Activated CD8-positive, alpha-beta T cell treated with anti-CD3 and anti-CD28 coated beads for 36 hours (primary cell): ENCODE measurements around the gene ITGA2B. TPM values are rescaled to one million over a fixed set of nuclear protein-coding genes. Genes with fewer than 3 reads are reported as not detected.

Experiments used
- ATAC-seq: fragments of 200-7000 bp; cut with Tn5 transposase; one replicate; pipeline ENCODE4 v1.10.0; 2021; ENCODE audit warnings: mild to moderate bottlenecking, moderate library complexity
- CTCF ChIA-PET: fragments of 350-600 bp; sonication (Branson Sonifier 250); formaldehyde crosslinking; loops from one replicate; lab custom pipeline; 2021; ENCODE audit warnings: antibody characterized with exemption; lab: Charles Lee
- POLR2A ChIA-PET: fragments of 350-600 bp; sonication (Branson Sonifier 250); formaldehyde crosslinking; loops from one replicate; lab custom pipeline; 2021; ENCODE audit warnings: antibody characterized with exemption; lab: Charles Lee
- DNase-seq: peaks from one replicate; pipeline ENCODE4 v3.0.0-alpha.2; 2020
- H3K27ac Mint-ChIP-seq: one replicate; pipeline ENCODE4 v1.8.0; 2021; ENCODE audit warnings: mild to moderate bottlenecking, mixed read lengths
- H3K27me3 Mint-ChIP-seq: one replicate; pipeline ENCODE4 v1.8.0; 2021; ENCODE audit warnings: mixed read lengths
- H3K36me3 Mint-ChIP-seq: one replicate; pipeline ENCODE4 v1.8.0; 2021; ENCODE audit warnings: low read depth, mixed read lengths
- H3K4me1 Mint-ChIP-seq: one replicate; pipeline ENCODE4 v1.8.0; 2021; ENCODE audit warnings: low read depth, mixed read lengths
- H3K4me3 Mint-ChIP-seq: one replicate; pipeline ENCODE4 v1.8.0; 2021; ENCODE audit warnings: mild to moderate bottlenecking, moderate library complexity, mixed read lengths
- H3K9me3 Mint-ChIP-seq: one replicate; pipeline ENCODE4 v1.8.0; 2021; ENCODE audit warnings: mixed read lengths
- intact Hi-C: fragments of 100-400 bp; cut with micrococcal nuclease; formaldehyde crosslinking; loops from one replicate; pipeline ENCODE4 v1.10.0; 2022
- total RNA-seq, 2 experiments: library from RNA; stranded (reverse); gene quantifications; one replicate each; pipeline ENCODE4 v1.2.3, GENCODE V29; 2021
- TF ChIP-seq, protein P1 (sequence below): fragments of 200-600 bp; IDR thresholded peaks from one replicate; pipeline ENCODE4 v1.8.0; 2022; ENCODE audit warnings: antibody characterized with exemption, mild to moderate bottlenecking

ITGA2B gene
- total RNA-seq, 2 experiments from 2014 or later: 1.1 to 1.7 TPM

DNA sequence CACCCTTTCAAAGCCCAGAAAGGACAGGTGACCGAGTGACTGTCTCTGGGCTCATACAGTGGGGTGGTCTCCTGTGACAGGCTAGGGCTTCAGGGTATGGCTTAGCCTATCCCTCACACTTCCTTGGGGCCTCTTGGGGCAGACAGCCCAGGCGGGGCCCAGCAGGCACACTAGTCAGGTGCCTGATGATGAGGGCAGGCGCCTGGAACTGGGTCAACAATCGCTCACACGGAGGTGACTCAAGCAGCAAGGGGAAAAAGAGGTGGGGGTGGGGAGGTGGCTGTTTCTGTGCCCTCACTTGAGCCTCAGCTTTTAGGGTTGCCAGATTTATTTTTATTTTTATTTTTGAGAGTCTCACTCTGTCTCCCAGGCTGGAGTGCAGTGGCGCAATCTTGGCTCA is 50.7 kb downstream of the ITGA2B start:
- H3K27ac Mint-ChIP-seq: no peak overlapping the region
- ChIA-PET POLR2A (interaction anchor here (0.7 kb wide), 1 partner anchor 127 kb away, joined by 3 read pairs; no protein-coding TSS in a partner anchor), CTCF (interaction anchor here (0.6 to 1.3 kb wide), 4 partner anchors 10 to 68 kb away, joined by 3 to 4 read pairs (median 3); no protein-coding TSS in a partner anchor)
- ATAC-seq: peak; percentile 75
- TF ChIP-seq, protein P1, sequence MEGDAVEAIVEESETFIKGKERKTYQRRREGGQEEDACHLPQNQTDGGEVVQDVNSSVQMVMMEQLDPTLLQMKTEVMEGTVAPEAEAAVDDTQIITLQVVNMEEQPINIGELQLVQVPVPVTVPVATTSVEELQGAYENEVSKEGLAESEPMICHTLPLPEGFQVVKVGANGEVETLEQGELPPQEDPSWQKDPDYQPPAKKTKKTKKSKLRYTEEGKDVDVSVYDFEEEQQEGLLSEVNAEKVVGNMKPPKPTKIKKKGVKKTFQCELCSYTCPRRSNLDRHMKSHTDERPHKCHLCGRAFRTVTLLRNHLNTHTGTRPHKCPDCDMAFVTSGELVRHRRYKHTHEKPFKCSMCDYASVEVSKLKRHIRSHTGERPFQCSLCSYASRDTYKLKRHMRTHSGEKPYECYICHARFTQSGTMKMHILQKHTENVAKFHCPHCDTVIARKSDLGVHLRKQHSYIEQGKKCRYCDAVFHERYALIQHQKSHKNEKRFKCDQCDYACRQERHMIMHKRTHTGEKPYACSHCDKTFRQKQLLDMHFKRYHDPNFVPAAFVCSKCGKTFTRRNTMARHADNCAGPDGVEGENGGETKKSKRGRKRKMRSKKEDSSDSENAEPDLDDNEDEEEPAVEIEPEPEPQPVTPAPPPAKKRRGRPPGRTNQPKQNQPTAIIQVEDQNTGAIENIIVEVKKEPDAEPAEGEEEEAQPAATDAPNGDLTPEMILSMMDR: no peak
- peak; percentile 39 for DNase-seq
- no peaks in the 10 kb centered on the region for H3K9me3 Mint-ChIP-seq
- intact Hi-C loops: no loop called here
- H3K27me3 Mint-ChIP-seq: no peaks in the 10 kb centered on the region
- no peaks in the 10 kb centered on the region for H3K4me1 Mint-ChIP-seq
- H3K4me3 Mint-ChIP-seq: no peak overlapping the region
- H3K36me3 Mint-ChIP-seq: no peaks in the 10 kb centered on the region

DNA sequence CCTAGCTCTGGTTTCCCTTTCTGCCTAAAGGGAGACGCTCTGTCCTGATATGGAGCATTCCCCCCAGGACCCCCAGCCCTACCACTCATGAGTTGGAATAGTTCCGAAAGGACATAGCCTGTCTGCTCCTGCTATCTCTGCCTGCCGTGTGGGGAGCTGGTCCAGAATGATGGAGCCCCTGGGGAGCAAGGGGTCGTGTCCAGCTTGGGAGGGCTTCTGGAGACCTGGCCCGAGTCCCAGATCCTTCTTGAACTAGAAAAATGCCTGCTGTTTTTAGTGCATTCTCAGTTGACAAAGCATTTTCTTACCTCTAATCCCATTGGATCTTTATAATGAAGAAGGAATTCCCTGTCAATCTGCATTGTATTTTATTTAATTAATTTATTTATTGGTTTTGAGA is 53.5 kb downstream of the ITGA2B start:
- POLR2A ChIA-PET: no interaction called here

DNA sequence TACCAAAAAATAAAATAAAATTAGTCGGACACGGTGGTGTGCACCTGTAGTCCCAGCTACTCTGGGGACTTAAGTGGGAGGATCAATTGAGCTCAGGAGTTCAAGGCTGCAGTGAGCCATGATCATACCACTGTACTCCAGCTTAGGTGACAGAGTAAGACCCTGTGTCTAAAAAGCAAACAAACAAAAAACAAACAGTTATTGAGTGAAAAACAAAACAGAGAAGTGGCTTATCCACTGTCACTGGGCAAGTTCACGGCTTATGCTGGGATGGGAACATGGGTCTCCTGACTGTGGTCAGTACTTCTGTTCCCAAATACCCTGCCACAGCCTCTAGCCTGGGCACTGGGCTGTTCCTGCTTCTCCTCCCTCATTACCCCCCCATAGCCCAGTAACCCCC is 53.9 kb downstream of the ITGA2B start:
- no peak overlapping the region for H3K27ac Mint-ChIP-seq
- H3K27me3 Mint-ChIP-seq: no peaks in the 10 kb centered on the region
- no peak for DNase-seq
- ChIA-PET CTCF (interaction anchor here (0.8 to 6.4 kb wide), 6 partner anchors 9 to 220 kb away, joined by 3 to 59 read pairs (median 6); partner anchors contain the start of genes FAM171A2 and GRN), POLR2A (interaction anchor here (0.9 kb wide), 1 partner anchor 20 kb away, joined by 3 read pairs; no protein-coding TSS in a partner anchor)
- TF ChIP-seq, protein P1: no peak
- H3K9me3 Mint-ChIP-seq: no peaks in the 10 kb centered on the region
- no peaks in the 10 kb centered on the region for H3K36me3 Mint-ChIP-seq
- intact Hi-C loops: no loop called here
- ATAC-seq: no peak
- no peak overlapping the region for H3K4me3 Mint-ChIP-seq
- peaks cover 6% of the 10 kb centered on the region for H3K4me1 Mint-ChIP-seq

More for the DNA sequence above, 53.5 kb downstream of the ITGA2B start:
- intact Hi-C loops: no loop called here
- Mint-ChIP-seq H3K9me3 (no peaks in the 10 kb centered on the region), H3K27ac (no peak overlapping the region), H3K36me3 (no peaks in the 10 kb centered on the region), H3K27me3 (no peaks in the 10 kb centered on the region), H3K4me3 (no peak overlapping the region), H3K4me1 (peaks cover 5% of the 10 kb centered on the region)
- CTCF ChIA-PET: interaction anchor here (1.2 to 6.4 kb wide), 5 partner anchors 9 to 220 kb away, joined by 3 to 59 read pairs (median 8); partner anchors contain the start of genes FAM171A2 and GRN
- ATAC-seq (no peak), DNase-seq (no peak)
- TF ChIP-seq, protein P1: no peak

DNA sequence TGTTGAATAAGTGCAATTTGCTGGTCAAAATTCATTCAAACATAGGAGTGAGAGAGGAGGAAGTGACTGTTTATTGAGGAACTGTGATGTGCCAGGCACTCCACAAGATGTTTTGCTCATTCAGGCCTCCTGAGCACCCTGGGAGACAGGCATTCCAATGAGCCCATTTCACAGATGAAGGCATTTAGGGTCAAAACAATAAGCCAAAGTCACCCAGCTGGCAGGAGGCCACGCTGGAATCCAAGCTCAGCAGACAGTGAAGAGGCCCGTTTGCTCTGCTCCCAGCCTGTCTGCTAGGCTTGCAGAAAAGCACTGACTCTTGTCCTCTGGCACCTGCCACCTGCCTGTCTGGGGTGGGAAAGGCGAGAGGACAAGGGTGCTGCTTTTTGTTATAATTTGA is 54.7 kb downstream of the ITGA2B start:
- Mint-ChIP-seq H3K9me3 (no peaks in the 10 kb centered on the region), H3K36me3 (no peaks in the 10 kb centered on the region), H3K27me3 (no peaks in the 10 kb centered on the region), H3K4me3 (no peak overlapping the region), H3K27ac (no peak overlapping the region), H3K4me1 (peaks cover 6% of the 10 kb centered on the region)
- TF ChIP-seq, protein P1: no peak
- no peak for ATAC-seq
- no peak for DNase-seq
- CTCF ChIA-PET: interaction anchor here (0.6 to 6.4 kb wide), 7 partner anchors 10 to 219 kb away, joined by 3 to 59 read pairs (median 8); partner anchors contain the start of genes FAM171A2 and GRN
- intact Hi-C loops: loop anchor here (5.0 kb wide), 1 partner anchor 132 kb away; no protein-coding TSS in a partner anchor
- POLR2A ChIA-PET: interaction anchor here (0.8 to 1.2 kb wide), 3 partner anchors 10 to 124 kb away, joined by 3 to 4 read pairs (median 3); partner anchors contain the start of gene SLC25A39

DNA sequence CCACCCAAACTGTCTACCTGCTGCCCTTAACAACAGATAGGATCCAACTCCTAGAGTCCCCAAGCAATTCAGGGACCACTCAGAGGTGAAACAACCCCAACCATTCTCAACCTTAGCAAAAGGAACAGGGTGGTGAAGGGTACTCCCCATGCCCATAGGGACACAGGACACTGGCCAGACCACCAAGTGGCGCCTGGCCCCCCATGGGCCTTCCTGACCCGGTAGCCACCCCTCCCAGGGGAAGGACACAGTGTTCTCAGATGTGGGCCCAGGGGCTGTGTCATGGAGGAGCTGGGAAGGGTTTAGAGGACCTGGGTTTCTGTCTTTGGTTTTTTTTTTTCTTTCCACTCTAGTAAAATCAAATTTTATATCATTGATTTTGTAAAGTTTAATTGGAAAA is 55.1 kb downstream of the ITGA2B start:
- no peaks in the 10 kb centered on the region for H3K27me3 Mint-ChIP-seq
- H3K9me3 Mint-ChIP-seq: no peaks in the 10 kb centered on the region
- TF ChIP-seq, protein P1: no peak
- no peak overlapping the region for H3K4me3 Mint-ChIP-seq
- no peak overlapping the region for H3K27ac Mint-ChIP-seq
- H3K36me3 Mint-ChIP-seq: no peaks in the 10 kb centered on the region
- no peak for ATAC-seq
- CTCF ChIA-PET: interaction anchor here (0.6 to 6.4 kb wide), 7 partner anchors 10 to 130 kb away, joined by 3 to 63 read pairs (median 10); partner anchors contain the start of genes FAM171A2 and GRN
- POLR2A ChIA-PET: interaction anchor here (0.8 to 1.2 kb wide), 2 partner anchors 10 to 124 kb away, joined by 3 to 4 read pairs; partner anchors contain the start of gene SLC25A39
- peaks cover 6% of the 10 kb centered on the region for H3K4me1 Mint-ChIP-seq
- intact Hi-C loops: loop anchor here (5.0 kb wide), 1 partner anchor 132 kb away; no protein-coding TSS in a partner anchor
- DNase-seq: no peak
